RWPE1 (cell line): ENCODE measurements around the gene NAAA.

ENCODE experiments used
- CTCF ChIA-PET: fragments of 350-600 bp; sonication (Branson Sonifier 250); formaldehyde crosslinking; extraction: SDS; loops from one replicate; lab custom pipeline; 2021; lab: Yijun Ruan, JAX
- POLR2A ChIA-PET: fragments of 400-600 bp; formaldehyde crosslinking; extraction: SDS; loops from one replicate; lab custom pipeline; 2020; ENCODE audit warnings: antibody characterized with exemption; ENCODE audit not compliant: low non-redundant PET; lab: Yijun Ruan, JAX
- DNase-seq: peaks from one replicate; pipeline ENCODE4 v3.0.0; 2012; ENCODE audit warnings: low spot score
- H3K27ac ChIP-seq: fragments of 450-650 bp; 2 replicates; pipeline ENCODE4 v1.5.1; 2017
- TF ChIP-seq, protein P1 (sequence below): fragments of 450-650 bp; conservative IDR thresholded peaks from 2 replicates; pipeline ENCODE4 v1.5.1; 2017; ENCODE audit warnings: low read depth, mild to moderate bottlenecking

The NAAA gene

DNA sequence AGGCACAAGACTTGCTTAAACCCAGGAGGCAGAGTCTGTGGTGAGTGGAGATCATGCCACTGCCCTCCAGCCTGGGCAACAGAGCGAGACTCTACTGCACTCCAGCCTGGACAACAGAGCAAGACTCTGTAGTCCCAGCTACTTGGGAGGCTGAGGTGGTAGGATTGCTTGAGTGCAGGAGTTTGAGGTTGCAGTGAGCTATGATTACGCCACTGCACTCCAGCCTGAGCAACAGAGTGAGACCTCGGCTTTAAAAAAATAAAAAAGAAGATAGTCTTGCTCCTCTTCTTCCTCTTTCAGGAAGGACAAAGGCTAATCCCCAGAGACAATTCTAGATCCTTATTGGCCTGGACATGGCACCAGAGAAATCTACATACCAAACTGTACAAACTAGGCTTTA, 32.8 kb downstream of the NAAA start:
- POLR2A ChIA-PET: no interaction called here
- DNase-seq: no peak
- CTCF ChIA-PET: interaction anchor here (2.6 kb wide), 1 partner anchor 8 kb away, joined by 19 read pairs; no protein-coding TSS in a partner anchor
- no peak overlapping the region for H3K27ac ChIP-seq
- TF ChIP-seq, protein P1, sequence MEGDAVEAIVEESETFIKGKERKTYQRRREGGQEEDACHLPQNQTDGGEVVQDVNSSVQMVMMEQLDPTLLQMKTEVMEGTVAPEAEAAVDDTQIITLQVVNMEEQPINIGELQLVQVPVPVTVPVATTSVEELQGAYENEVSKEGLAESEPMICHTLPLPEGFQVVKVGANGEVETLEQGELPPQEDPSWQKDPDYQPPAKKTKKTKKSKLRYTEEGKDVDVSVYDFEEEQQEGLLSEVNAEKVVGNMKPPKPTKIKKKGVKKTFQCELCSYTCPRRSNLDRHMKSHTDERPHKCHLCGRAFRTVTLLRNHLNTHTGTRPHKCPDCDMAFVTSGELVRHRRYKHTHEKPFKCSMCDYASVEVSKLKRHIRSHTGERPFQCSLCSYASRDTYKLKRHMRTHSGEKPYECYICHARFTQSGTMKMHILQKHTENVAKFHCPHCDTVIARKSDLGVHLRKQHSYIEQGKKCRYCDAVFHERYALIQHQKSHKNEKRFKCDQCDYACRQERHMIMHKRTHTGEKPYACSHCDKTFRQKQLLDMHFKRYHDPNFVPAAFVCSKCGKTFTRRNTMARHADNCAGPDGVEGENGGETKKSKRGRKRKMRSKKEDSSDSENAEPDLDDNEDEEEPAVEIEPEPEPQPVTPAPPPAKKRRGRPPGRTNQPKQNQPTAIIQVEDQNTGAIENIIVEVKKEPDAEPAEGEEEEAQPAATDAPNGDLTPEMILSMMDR: no peak

DNA sequence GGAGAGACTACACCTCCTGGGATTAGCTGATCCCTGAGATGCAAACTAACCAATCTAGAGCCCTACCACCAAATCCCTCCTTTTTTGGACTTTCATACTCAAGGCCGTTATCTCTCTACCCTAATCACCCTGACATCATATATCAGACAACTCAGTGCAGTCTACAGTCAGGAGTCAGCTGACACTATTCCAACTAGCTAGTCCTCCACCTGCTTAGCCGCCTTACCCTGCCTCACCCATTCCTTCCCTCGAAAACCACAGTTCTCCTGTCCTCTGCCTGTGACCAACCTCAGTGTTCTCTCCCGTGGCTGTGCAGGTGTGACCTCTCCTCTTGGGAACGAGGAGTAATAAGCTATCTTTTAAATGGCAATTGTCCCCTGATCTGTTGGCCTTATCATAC, 36.7 kb downstream of the NAAA start:
- no peak for DNase-seq
- POLR2A ChIA-PET: no interaction called here
- CTCF ChIA-PET: interaction anchor here (0.6 kb wide), 1 partner anchor 37 kb away, joined by 3 read pairs; no protein-coding TSS in a partner anchor

GRCh38 chr4:75902352-75902751, 38.5 kb downstream of the NAAA start, which contains the start of gene PPEF2:
TSS of gene PPEF2 (minus strand) at chr4:75902452. CDS start at chr4:75896325, 6,127 bp downstream.
- no peak for DNase-seq
- ChIA-PET CTCF (no interaction called here), POLR2A (no interaction called here)
- no peak within 1 kb of the TSS for H3K27ac ChIP-seq
- TF ChIP-seq, protein P1: no peak

More for the DNA sequence above, 36.7 kb downstream of the NAAA start:
- no peak overlapping the region for H3K27ac ChIP-seq
- TF ChIP-seq, protein P1: no peak

DNA sequence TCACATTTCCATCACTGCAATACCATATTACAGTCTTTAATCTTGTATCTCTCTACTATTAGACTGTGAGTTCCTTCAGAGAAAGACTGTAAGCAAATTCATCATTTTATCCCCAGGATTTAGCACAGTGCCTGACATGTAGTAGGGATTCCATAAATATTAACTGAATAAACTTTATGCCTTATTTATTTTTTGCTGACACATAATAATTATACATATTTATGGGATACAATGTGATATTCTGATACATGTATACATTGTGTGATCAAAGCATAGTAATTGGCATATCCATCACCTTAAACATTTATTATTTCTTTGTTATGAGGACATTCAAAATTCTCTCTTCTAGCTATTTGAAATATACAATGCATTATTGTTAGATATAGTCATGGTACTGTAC, 42.3 kb downstream of the NAAA start:
- H3K27ac ChIP-seq: no peak overlapping the region
- DNase-seq: no peak
- TF ChIP-seq, protein P1: no peak
- ChIA-PET POLR2A (no interaction called here), CTCF (no interaction called here)

GRCh38 chr4:75895744-75896314, 45.0 kb downstream of the NAAA start:
- no peak overlapping the region for H3K27ac ChIP-seq
- peak; percentile 20 for DNase-seq
- POLR2A ChIA-PET: interaction anchor here (0.6 kb wide), 1 partner anchor 108 kb away, joined by 3 read pairs; no protein-coding TSS in a partner anchor
- CTCF ChIA-PET: interaction anchor here (0.5 to 0.9 kb wide), 8 partner anchors 9 to 605 kb away, joined by 3 to 6 read pairs (median 3); no protein-coding TSS in a partner anchor
- TF ChIP-seq, protein P1: peak; percentile 72

GRCh38 chr4:75892508-75892907, 48.3 kb downstream of the NAAA start:
- ChIA-PET POLR2A (no interaction called here), CTCF (interaction anchor here (0.7 to 1.1 kb wide), 4 partner anchors 8 to 1442 kb away, joined by 3 to 5 read pairs (median 3); no protein-coding TSS in a partner anchor)
- TF ChIP-seq, protein P1: no peak
- H3K27ac ChIP-seq: no peak overlapping the region
- peak; percentile 26 for DNase-seq
